ENCODE data around the gene LRRC3. TPM values are rescaled to one million over a fixed set of nuclear protein-coding genes. Genes with fewer than 3 reads are reported as not detected.

The LRRC3 gene
- total RNA-seq, 1 experiment from 2014 or later = 4.7 TPM

DNA sequence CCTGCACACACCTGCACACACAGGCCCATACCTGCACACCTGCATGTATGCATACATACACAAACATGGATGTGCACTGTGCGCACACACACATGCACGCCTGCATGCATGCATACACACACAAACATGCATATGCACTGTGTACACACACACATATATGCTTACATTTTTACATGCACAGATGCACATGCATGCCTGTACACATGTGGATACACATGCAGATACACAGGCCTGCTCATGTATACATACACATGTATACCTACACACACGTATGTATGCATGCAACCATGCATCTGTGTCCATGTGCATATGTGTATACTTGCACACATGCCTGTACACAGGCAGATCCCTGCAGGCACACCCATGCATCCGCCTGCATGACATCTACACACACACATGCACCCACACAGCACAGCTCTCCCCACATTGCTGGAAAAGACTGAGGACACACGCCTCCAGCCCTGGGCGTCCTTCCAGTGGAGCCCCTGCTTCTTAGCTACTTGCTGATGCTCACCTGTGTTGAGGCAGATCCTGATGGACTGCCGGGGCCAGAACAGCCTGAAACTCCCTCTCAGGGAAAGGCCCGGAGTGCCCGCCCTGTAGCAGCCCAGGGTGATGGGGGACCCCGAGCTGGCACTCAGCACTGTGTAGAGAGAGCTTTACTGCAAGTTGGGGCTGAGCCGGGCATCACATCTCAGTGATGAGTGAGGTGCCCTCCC, 56.1 kb downstream of the LRRC3 start:
- DNase-seq = no peak
- TF ChIP-seq, protein P1, sequence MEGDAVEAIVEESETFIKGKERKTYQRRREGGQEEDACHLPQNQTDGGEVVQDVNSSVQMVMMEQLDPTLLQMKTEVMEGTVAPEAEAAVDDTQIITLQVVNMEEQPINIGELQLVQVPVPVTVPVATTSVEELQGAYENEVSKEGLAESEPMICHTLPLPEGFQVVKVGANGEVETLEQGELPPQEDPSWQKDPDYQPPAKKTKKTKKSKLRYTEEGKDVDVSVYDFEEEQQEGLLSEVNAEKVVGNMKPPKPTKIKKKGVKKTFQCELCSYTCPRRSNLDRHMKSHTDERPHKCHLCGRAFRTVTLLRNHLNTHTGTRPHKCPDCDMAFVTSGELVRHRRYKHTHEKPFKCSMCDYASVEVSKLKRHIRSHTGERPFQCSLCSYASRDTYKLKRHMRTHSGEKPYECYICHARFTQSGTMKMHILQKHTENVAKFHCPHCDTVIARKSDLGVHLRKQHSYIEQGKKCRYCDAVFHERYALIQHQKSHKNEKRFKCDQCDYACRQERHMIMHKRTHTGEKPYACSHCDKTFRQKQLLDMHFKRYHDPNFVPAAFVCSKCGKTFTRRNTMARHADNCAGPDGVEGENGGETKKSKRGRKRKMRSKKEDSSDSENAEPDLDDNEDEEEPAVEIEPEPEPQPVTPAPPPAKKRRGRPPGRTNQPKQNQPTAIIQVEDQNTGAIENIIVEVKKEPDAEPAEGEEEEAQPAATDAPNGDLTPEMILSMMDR (IDR thresholded peaks at IDR 0.05; ENCODE audit: insufficient read depth in 1 of 2, low read depth in 1 of 2, low read length in 1 of 2, severe bottlenecking in 1 of 2, unreplicated experiment in 1 of 2) = no peak
- intact Hi-C loops (cut with micrococcal nuclease; ENCODE audit: unreplicated experiment) = loop anchor here (10.0 kb wide), 1 partner anchor 283 kb away; no protein-coding TSS in a partner anchor
- BruUV-seq (replicated peaks) = no TSS peak
- H3K36me3 Mint-ChIP-seq (ENCODE audit: insufficient read depth, unreplicated experiment) = no peaks in the 10 kb centered on the region
- H3K27me3 Mint-ChIP-seq (ENCODE audit: insufficient read depth, unreplicated experiment) = no peaks in the 10 kb centered on the region
- no peaks in the 10 kb centered on the region for H3K36me3 ChIP-seq (ENCODE audit: control insufficient read depth, insufficient read depth, low read length)
- H3K27me3 ChIP-seq (replicated peaks; ENCODE audit: control insufficient read depth, insufficient read depth, low read length) = no peaks in the 10 kb centered on the region
- no peaks in the 10 kb centered on the region for H3K9me3 Mint-ChIP-seq (ENCODE audit: unreplicated experiment)
- H3K4me3 Mint-ChIP-seq (ENCODE audit: unreplicated experiment) = peak overlapping the region; percentile 62
- H3K4me3 ChIP-seq (ENCODE audit: low read depth, low read length) = peak overlapping the region; percentile 49
- H3K4me1 ChIP-seq = no peaks in the 10 kb centered on the region; the same call in 1 of the 2 replicates
- no peaks in the 10 kb centered on the region for H3K4me1 Mint-ChIP-seq (ENCODE audit: low read depth, unreplicated experiment)
- H3K9me3 ChIP-seq = no peaks in the 10 kb centered on the region
- CTCF ChIA-PET = interaction anchor here (0.6 to 1.8 kb wide), 9 partner anchors 9 to 421 kb away, joined by 3 to 46 read pairs (median 4); no protein-coding TSS in a partner anchor
- POLR2A ChIA-PET = interaction anchor here (1.0 kb wide), 1 partner anchor 231 kb away, joined by 3 read pairs; no protein-coding TSS in a partner anchor
- H3K27ac Mint-ChIP-seq (ENCODE audit: unreplicated experiment) = no peak overlapping the region

Other genes with a start within 250 kb of the LRRC3 start
- gene ICOSLG, start 214.6 kb upstream of the LRRC3 start, total RNA-seq (2022) = 12.6 and 13.5 TPM in 2 replicates
- 0.67 and 0.95 TPM in 2 replicates for gene DNMT3L, start 193.6 kb upstream of the LRRC3 start, total RNA-seq (2022)
- gene AIRE, start 169.6 kb upstream of the LRRC3 start, total RNA-seq (2022) = not detected in 2 replicates
- gene PFKL, start 155.5 kb upstream of the LRRC3 start, total RNA-seq (2022) = 137 and 140 TPM in 2 replicates
- 16.5 and 20.1 TPM in 2 replicates for gene CFAP410, start 116.1 kb upstream of the LRRC3 start, total RNA-seq (2022)
- 0.07 and 0.20 TPM in 2 replicates for gene TRPM2, start 101.9 kb upstream of the LRRC3 start, total RNA-seq (2022)
- gene KRTAP10-1, start 84.7 kb downstream of the LRRC3 start, total RNA-seq (2022) = not detected in 2 replicates
- not detected in 2 replicates for gene KRTAP10-2, start 96.0 kb downstream of the LRRC3 start, total RNA-seq (2022)
- gene KRTAP10-3, start 103.3 kb downstream of the LRRC3 start, total RNA-seq (2022) = not detected in 2 replicates
- gene KRTAP10-4, start 118.2 kb downstream of the LRRC3 start, total RNA-seq (2022) = not detected in 2 replicates
- gene KRTAP10-5, start 125.1 kb downstream of the LRRC3 start, total RNA-seq (2022) = not detected in 2 replicates
- not detected in 2 replicates for gene KRTAP10-6, start 137.0 kb downstream of the LRRC3 start, total RNA-seq (2022)
- gene KRTAP10-7, start 145.1 kb downstream of the LRRC3 start, total RNA-seq (2022) = not detected in 2 replicates
- gene KRTAP10-8, start 156.6 kb downstream of the LRRC3 start, total RNA-seq (2022) = not detected in 2 replicates
- not detected in 2 replicates for gene KRTAP10-9, start 171.6 kb downstream of the LRRC3 start, total RNA-seq (2022)
- not detected in 2 replicates for gene KRTAP10-10, start 181.8 kb downstream of the LRRC3 start, total RNA-seq (2022)
- gene KRTAP10-11, start 190.9 kb downstream of the LRRC3 start, total RNA-seq (2022) = not detected in 2 replicates
- gene KRTAP12-4, start 199.1 kb downstream of the LRRC3 start, total RNA-seq (2022) = not detected in 2 replicates
- gene KRTAP12-3, start 202.4 kb downstream of the LRRC3 start, total RNA-seq (2022) = not detected in 2 replicates
- not detected in 2 replicates for gene KRTAP12-2, start 211.4 kb downstream of the LRRC3 start, total RNA-seq (2022)
- gene KRTAP12-1, start 226.7 kb downstream of the LRRC3 start, total RNA-seq (2022) = not detected in 2 replicates
- gene KRTAP10-12, start 241.7 kb downstream of the LRRC3 start, total RNA-seq (2022) = not detected in 2 replicates